Vagina (tissue), 2 donors: Measurements from ENCODE around the gene SERPINA9. TPM values are rescaled to one million over a fixed set of nuclear protein-coding genes. Genes with fewer than 3 reads are reported as not detected.
A peak's percentile ranks its signal among the peaks of the same experiment; 100 is the strongest.

Experiments
- DNase-seq, 2 donors: peaks; one replicate each; pipeline ENCODE4 v3.0.0-alpha.2; 2017; ENCODE audit errors: extremely low spot score in 2 of 2
- H3K27ac ChIP-seq: fragments of 200-600 bp; sonication (generic); one replicate; pipeline ENCODE4 v1.5.1; 2019
- H3K27me3 ChIP-seq: fragments of 200-600 bp; sonication (generic); one replicate; pipeline ENCODE4 v1.5.1; 2019
- H3K36me3 ChIP-seq, 2 donors: fragments of 200-600 bp; sonication (generic); one replicate each; pipeline ENCODE4 v1.5.1; 2017 to 2019
- H3K4me1 ChIP-seq: fragments of 200-600 bp; sonication (generic); one replicate; pipeline ENCODE4 v1.5.1; 2019
- H3K4me3 ChIP-seq, 2 donors: fragments of 200-600 bp; sonication (generic); 1 replicate in 1 of 2; 2 replicates in 1 of 2; pipeline ENCODE4 v1.5.1; 2016 to 2019
- H3K9me3 ChIP-seq: fragments of 200-600 bp; sonication (generic); one replicate; pipeline ENCODE4 v1.5.1; 2019
- POLR2A ChIP-seq, 2 donors: fragments of 450-650 bp; IDR thresholded peaks; one replicate each; pipeline ENCODE4 v1.6.1; 2017; ENCODE audit warnings: antibody characterized with exemption in 2 of 2, mild to moderate bottlenecking in 2 of 2, moderate library complexity in 2 of 2
- POLR2AphosphoS5 ChIP-seq, 2 donors: sonication (generic); formaldehyde crosslinking; IDR thresholded peaks; one replicate each; pipeline ENCODE4 v1.9.0; 2017; ENCODE audit warnings: antibody characterized with exemption in 2 of 2, mild to moderate bottlenecking in 2 of 2, low read depth in 1 of 2; ENCODE audit not compliant: insufficient read depth in 1 of 2
- intact Hi-C: fragments of 100-400 bp; cut with DNase I; formaldehyde crosslinking; loops from one replicate; pipeline ENCODE4 v1.15.1; 2023
- total RNA-seq: library from RNA; depleted of rRNA; stranded (reverse); fragments of >200 nt; gene quantifications from one replicate; pipeline ENCODE4 v1.2.3, GENCODE V29; 2016
- TF ChIP-seq, protein P1 (sequence below), 3 experiments: fragments of 450-650 bp in 2 of 3; fragments of 200-600 bp in 1 of 3; sonication (generic) in 1 of 3; IDR thresholded peaks; one replicate each; pipeline ENCODE4 v1.5.1; 2017 to 2019; ENCODE audit warnings: antibody characterized with exemption in 3 of 3, mild to moderate bottlenecking in 2 of 3, moderate library complexity in 2 of 3

Gene SERPINA9
- total RNA-seq, 1 donor from 2014 or later: 2.0 TPM

GRCh38 chr14:94466706-94467370, 9.2 kb downstream of the SERPINA9 start:
- DNase-seq: peak in 1 of 2 donors; percentile 91
- Histone ChIP-seq H3K4me3 (no peak overlapping the region), H3K36me3 (no peaks in the 10 kb centered on the region), H3K27me3 (no peaks in the 10 kb centered on the region), H3K27ac (no peak overlapping the region), H3K9me3 (peaks cover 6% of the 10 kb centered on the region), H3K4me1 (no peaks in the 10 kb centered on the region)
- TF ChIP-seq POLR2A (IDR thresholded peaks at IDR 0.05) (no peak), POLR2AphosphoS5 (IDR thresholded peaks at IDR 0.05; ENCODE audit: insufficient read depth in 1 of 2, low read depth in 1 of 2) (no peak)
- TF ChIP-seq, protein P1, sequence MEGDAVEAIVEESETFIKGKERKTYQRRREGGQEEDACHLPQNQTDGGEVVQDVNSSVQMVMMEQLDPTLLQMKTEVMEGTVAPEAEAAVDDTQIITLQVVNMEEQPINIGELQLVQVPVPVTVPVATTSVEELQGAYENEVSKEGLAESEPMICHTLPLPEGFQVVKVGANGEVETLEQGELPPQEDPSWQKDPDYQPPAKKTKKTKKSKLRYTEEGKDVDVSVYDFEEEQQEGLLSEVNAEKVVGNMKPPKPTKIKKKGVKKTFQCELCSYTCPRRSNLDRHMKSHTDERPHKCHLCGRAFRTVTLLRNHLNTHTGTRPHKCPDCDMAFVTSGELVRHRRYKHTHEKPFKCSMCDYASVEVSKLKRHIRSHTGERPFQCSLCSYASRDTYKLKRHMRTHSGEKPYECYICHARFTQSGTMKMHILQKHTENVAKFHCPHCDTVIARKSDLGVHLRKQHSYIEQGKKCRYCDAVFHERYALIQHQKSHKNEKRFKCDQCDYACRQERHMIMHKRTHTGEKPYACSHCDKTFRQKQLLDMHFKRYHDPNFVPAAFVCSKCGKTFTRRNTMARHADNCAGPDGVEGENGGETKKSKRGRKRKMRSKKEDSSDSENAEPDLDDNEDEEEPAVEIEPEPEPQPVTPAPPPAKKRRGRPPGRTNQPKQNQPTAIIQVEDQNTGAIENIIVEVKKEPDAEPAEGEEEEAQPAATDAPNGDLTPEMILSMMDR (IDR thresholded peaks at IDR 0.05): no peak
- intact Hi-C loops: no loop called here

GRCh38 chr14:94465042-94465441, 11.0 kb downstream of the SERPINA9 start:
- no peaks in the 10 kb centered on the region for H3K27me3 ChIP-seq
- no peaks in the 10 kb centered on the region for H3K36me3 ChIP-seq
- TF ChIP-seq POLR2AphosphoS5 (IDR thresholded peaks at IDR 0.05; ENCODE audit: insufficient read depth in 1 of 2, low read depth in 1 of 2) (no peak), POLR2A (IDR thresholded peaks at IDR 0.05) (no peak)
- TF ChIP-seq, protein P1 (IDR thresholded peaks at IDR 0.05): no peak
- intact Hi-C loops: no loop called here
- H3K9me3 ChIP-seq: peaks cover 6% of the 10 kb centered on the region
- no peaks in the 10 kb centered on the region for H3K4me1 ChIP-seq
- peak in 1 of 2 donors; percentile 49 for DNase-seq
- no peak overlapping the region for H3K4me3 ChIP-seq
- H3K27ac ChIP-seq: no peak overlapping the region

GRCh38 chr14:94464290-94464689, 11.7 kb downstream of the SERPINA9 start:
- H3K27me3 ChIP-seq: no peaks in the 10 kb centered on the region
- no peak overlapping the region for H3K4me3 ChIP-seq
- peaks cover 6% of the 10 kb centered on the region for H3K9me3 ChIP-seq
- H3K36me3 ChIP-seq: no peaks in the 10 kb centered on the region
- intact Hi-C loops: no loop called here
- TF ChIP-seq, protein P1 (IDR thresholded peaks at IDR 0.05): no peak
- DNase-seq: peak in 1 of 2 donors; percentile 25
- no peaks in the 10 kb centered on the region for H3K4me1 ChIP-seq
- no peak overlapping the region for H3K27ac ChIP-seq

GRCh38 chr14:94462763-94463572, 13.0 kb downstream of the SERPINA9 start:
- Histone ChIP-seq H3K27me3 (no peaks in the 10 kb centered on the region), H3K27ac (no peak overlapping the region), H3K36me3 (no peaks in the 10 kb centered on the region), H3K9me3 (peaks cover 6% of the 10 kb centered on the region), H3K4me3 (no peak overlapping the region), H3K4me1 (no peaks in the 10 kb centered on the region)
- peak in 1 of 2 donors; percentile 19 for DNase-seq
- intact Hi-C loops: no loop called here
- TF ChIP-seq POLR2A (IDR thresholded peaks at IDR 0.05): no peak
- no peak for TF ChIP-seq POLR2AphosphoS5 (IDR thresholded peaks at IDR 0.05; ENCODE audit: insufficient read depth in 1 of 2, low read depth in 1 of 2)
- TF ChIP-seq, protein P1 (IDR thresholded peaks at IDR 0.05): no peak

GRCh38 chr14:94462219-94462551, 13.8 kb downstream of the SERPINA9 start:
- no peaks in the 10 kb centered on the region for H3K27me3 ChIP-seq

More at GRCh38 chr14:94462219-94462551, 13.8 kb downstream of the SERPINA9 start:
- Histone ChIP-seq H3K4me3 (no peak overlapping the region), H3K36me3 (no peaks in the 10 kb centered on the region), H3K9me3 (peaks cover 6% of the 10 kb centered on the region), H3K4me1 (no peaks in the 10 kb centered on the region), H3K27ac (no peak overlapping the region)
- TF ChIP-seq, protein P1 (IDR thresholded peaks at IDR 0.05): no peak
- TF ChIP-seq POLR2AphosphoS5 (IDR thresholded peaks at IDR 0.05; ENCODE audit: insufficient read depth in 1 of 2, low read depth in 1 of 2) (no peak), POLR2A (IDR thresholded peaks at IDR 0.05) (no peak)
- intact Hi-C loops: no loop called here
- no peak for DNase-seq
